Left cardiac atrium (tissue), 4 donors: ENCODE results near the gene KDM4F. TPM values are rescaled to one million over a fixed set of nuclear protein-coding genes. Genes with fewer than 3 reads are reported as not detected.

Source experiments
- ATAC-seq, 2 donors: fragments of 200-7000 bp; cut with Tn5 transposase; one replicate each; pipeline ENCODE4 v1.9.1; 2020; ENCODE audit warnings: mild to moderate bottlenecking in 2 of 2, moderate library complexity in 2 of 2
- DNase-seq: peaks from one replicate; pipeline ENCODE4 v3.0.0-alpha.2; 2020
- intact Hi-C, 2 donors: fragments of 100-400 bp; cut with DNase I; formaldehyde crosslinking; loops; one replicate each; pipeline versions ENCODE4 v1.14.1 to v1.15.1; 2022 to 2023
- total RNA-seq, 2 donors: library from RNA; stranded (reverse); fragmentation: NEBNext Ultra II Directional; extraction: Animal tissue kit (Norgen Biotek cat#: 25700); gene quantifications; one replicate each; pipeline ENCODE4 v1.2.1, GENCODE V29; 2021
- donor health status: DM: no; HTN: yes; CAD: no.
- donor health status: DM: no; HTN: yes; CAD: no; lungs with severe emphysema.
- donor health status: DM: yes; HTN: yes; CAD: no.
- donor health status: Dilated cardiomyopathy.

KDM4F gene
- total RNA-seq, 2 donors from 2014 or later, result not detected

DNA sequence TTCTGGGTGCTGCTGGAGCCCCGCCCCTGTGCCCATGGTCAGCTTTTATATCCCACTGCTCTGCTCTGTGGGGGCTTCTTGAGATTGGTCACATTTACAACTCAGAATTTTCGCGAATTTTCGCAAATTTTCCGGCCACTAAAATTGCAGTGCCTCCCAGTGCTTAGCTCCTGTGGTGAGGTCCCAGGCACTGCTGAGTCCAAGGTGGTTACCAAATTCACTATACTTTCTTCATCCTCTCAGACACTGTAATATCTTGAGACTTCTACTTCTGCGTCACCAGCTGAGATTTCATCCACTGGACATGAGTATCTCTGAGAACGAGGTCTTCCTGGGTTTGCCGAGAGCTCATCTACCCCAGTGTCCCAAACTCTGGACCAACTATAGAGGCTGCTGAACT, 8.7 kb downstream of the KDM4F start:
- no peak for DNase-seq
- intact Hi-C loops, result no loop called here
- peak in 1 of 2 donors; percentile 55 for ATAC-seq

DNA sequence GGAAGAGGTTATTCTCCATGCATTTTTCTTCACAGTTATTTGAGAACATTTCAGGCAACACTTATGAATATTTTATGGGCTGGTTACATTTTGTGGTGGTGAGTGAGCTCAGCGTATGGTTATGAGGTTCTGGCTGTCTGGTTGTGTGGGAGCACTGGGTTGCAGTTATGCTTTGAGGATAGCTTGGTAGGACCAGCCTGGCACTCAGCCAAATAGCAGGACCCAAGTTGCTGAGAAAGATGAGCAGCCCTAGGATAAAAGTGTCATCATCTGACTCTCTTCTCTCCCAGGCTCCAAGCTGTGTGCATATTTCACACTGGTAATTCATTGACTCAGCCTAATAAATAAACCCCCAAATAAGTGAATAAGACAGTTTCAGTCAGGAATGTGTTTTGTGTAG, 9.4 kb downstream of the KDM4F start:
- DNase-seq, result no peak
- intact Hi-C loops, result no loop called here
- no peak for ATAC-seq

DNA sequence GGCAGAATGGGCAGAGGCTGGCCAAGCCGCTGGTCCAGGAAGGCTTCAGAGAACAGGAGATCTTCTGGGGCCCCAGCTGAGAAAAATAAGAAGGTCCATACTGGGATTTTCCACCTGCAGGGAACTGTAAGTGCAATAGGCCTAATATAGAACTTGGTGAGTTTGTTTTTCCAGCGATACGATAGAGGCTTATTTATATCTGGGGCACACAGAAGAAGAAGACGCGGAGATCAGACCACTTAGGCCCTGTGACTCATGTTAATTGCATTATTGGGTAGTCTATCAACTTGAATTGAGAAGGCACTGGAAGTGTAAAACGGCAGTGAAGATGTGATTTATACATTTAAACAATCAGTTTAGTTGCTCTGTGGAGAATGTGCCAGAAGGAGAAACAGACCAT, 9.8 kb downstream of the KDM4F start:
- DNase-seq, result no peak
- no peak for ATAC-seq
- intact Hi-C loops, result no loop called here

DNA sequence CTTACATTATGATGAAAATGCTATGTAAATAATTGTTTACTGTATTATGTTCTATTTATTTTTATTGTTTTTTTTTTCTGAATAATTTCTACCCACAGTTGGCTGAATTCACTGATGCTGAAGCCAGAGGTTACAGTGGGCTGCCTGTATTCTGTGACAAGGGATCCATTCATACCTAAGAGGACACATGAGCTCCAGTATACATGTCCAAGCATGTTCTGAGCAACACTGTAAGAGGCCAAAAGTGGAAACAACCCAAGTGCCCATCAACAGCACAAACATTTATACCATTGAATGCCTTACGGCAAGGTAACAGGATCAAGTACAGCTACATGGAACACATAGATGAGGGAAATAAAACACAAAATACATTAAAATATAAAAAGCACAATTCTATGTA, 16.1 kb downstream of the KDM4F start:
- DNase-seq (no peak), ATAC-seq (no peak)
- intact Hi-C loops, result loop anchor here in 1 of 2 donors (10.0 kb wide), 3 partner anchors 91 to 1329 kb away; partner anchors contain the start of genes CWC15, JRKL and KDM4D

DNA sequence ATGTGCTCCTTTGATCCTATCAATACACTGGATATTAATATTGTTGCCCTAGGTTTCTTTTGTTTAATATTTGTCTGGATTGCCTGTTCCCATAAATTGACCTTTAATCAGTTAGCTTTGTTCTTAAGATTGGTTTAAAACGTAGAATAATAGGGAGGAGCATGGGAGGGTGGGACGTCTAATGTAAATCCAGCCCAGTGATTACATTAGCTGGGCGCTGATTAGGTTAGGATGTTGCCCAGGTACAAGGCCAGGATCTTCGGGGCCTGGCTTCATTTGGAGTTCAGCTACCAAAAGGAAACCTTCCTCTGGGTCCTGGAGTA, 17.5 kb downstream of the KDM4F start, which contains the start of gene SRSF8:
SRSF8 (plus strand) TSS at position 204 of the 323 bp plus-strand sequence. CDS start 308 bp downstream, outside the sequence.
- DNase-seq (no peak), ATAC-seq (no peak)
- intact Hi-C loops, result loop anchor here in 1 of 2 donors (10.0 kb wide), 3 partner anchors 92 to 1328 kb away; partner anchors contain the start of genes CWC15, JRKL and KDM4D

DNA sequence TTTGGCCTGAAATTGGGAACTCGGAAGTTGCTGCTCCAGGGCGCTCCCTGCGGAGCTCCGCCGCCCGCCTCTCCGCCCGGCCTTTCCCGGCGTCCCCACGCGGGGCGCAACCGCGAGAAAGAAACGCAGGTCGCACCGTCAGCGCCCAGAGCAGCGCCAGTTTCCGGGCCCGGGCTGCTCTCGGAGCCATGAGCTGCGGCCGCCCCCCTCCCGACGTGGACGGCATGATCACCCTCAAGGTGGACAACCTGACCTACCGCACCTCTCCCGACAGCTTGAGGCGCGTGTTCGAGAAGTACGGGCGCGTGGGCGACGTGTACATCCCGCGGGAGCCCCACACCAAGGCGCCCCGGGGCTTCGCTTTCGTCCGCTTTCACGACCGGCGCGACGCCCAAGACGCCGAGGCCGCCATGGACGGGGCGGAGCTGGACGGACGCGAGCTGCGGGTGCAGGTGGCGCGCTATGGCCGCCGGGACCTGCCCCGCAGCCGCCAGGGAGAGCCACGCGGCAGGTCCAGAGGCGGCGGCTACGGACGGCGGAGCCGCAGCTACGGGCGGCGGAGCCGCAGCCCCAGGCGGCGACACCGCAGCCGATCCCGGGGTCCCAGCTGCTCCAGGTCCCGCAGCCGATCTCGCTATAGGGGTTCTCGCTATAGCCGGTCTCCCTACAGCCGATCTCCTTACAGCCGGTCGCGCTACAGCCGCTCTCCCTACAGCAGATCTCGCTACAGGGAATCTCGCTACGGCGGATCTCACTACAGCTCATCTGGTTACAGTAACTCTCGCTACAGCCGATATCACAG, 18.0 kb downstream of the KDM4F start:
- peak; percentile 90 for DNase-seq
- intact Hi-C loops, result loop anchor here in 1 of 2 donors (10.0 kb wide), 3 partner anchors 92 to 1328 kb away; partner anchors contain the start of genes CWC15, JRKL and KDM4D
- peak; percentile 88 to 90 for ATAC-seq

DNA sequence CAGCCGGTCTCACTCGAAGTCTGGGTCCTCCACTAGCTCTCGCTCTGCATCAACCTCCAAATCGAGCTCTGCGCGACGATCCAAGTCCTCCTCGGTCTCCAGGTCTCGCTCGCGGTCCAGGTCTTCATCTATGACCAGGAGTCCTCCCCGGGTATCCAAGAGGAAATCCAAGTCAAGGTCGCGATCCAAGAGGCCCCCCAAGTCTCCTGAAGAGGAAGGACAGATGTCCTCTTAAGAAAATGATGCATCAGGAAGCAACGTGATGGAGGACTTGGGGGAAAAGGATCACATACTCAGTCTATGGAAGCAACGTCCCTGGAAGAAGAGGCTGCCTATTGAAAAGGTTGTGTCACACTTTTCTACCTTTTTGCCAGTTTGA, 18.6 kb downstream of the KDM4F start:
- intact Hi-C loops, result loop anchor here in 1 of 2 donors (2.0 to 10.0 kb wide), 4 partner anchors 83 to 1327 kb away; partner anchors contain the start of genes CWC15, JRKL and KDM4D
- no peak for DNase-seq
- ATAC-seq, result peak; percentile 1 to 2

DNA sequence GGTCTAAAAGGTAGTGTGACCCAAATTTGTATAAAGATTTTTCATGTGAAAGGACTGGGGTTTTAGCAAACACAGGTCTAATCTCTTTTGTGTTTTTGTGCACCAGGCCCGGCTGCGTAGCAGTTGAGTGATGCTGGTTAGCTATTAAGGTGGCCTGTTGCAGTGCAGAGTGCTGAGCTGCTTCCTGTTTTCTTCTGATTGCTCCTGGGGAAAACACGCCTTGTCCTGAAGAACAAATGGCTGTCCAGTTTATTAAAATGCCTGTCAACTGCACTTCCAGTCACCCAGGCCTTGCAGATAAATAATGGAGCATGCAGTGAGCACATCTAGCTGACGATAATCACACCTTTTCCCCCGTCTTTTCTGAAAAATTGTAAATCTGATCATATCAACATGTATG, 19.3 kb downstream of the KDM4F start:
- ATAC-seq (peak; percentile 85 to 90), DNase-seq (peak; percentile 77)
- intact Hi-C loops, result loop anchor here in 1 of 2 donors (2.0 to 10.0 kb wide), 4 partner anchors 82 to 1326 kb away; partner anchors contain the start of genes CWC15, JRKL and KDM4D

DNA sequence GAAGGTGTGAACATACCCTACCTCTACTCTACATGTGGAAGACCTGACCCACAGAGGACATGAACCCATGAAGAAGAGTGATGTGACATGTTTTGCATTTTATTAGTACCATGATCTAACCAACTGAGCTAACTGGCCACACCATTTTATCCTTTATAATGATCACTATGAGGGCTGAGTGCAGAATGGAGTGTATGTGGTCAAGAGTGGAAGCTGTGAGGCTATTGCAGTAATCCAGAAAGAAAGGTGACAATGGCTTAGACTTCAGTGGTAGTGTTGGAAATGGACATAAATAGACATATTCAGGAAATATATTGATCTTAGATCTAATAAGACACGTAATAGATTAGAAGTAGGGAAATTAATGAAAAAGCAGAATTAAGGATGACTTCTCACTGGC, 21.2 kb downstream of the KDM4F start:
- DNase-seq (no peak), ATAC-seq (no peak)
- intact Hi-C loops, result loop anchor here in 1 of 2 donors (10.0 kb wide), 1 partner anchor 694 kb away; no protein-coding TSS in a partner anchor

DNA sequence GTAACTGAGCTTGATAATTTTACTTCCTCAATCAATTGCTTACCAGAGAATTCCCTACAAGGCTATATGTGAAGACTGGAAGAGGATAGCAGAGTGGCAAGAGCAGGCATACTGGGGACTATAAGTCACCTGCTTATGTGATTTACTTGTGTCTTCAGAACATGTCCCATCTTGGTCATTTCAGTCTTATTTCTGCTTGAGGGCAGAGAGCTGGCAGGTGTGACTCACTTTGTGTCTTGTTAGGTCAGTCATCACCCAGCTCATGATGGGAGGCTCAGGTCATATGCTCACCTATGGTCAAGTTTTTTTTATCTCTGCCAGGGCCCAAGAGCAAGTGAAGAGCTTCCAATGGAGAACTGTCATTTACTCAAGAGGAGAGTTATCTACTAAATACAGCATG, 23.7 kb downstream of the KDM4F start:
- no peak for DNase-seq
- ATAC-seq, result no peak
- intact Hi-C loops, result loop anchor here in 1 of 2 donors (10.0 kb wide), 1 partner anchor 692 kb away; no protein-coding TSS in a partner anchor

DNA sequence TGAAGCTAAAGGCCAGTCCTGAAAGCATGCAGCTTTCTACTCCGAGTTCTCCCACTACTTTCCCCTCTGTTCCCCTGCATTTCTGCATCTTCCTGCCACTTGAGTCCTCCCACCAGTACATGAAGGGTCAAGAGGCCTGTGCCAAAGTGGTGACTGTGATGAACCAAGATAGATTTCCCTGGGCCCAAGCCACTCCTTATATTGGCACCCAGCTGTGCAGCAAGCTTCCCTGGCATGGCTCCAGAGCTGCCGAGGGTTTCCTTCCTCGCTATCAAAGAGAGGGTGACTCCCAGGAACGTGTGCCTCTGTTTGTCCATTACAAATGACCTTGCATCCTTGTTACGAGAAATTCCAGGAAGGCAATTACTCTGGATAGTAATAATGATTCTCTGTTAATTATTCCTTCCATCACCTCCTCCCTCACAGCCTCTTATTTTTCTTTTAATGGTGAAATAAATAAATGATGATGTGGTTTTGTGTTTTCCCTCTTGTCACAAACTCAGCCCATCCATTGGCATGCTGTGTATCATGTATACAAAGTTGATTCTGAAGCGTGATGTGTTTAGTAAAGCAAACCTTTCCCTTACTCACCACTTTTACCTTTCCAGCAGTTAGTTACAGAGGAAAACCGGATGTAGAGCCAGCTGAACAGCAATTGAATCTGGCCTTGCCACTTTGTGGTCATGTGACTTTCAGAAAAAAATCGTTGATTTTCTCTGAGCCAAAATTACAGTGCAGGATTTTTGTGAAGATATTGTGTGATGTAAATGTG, 25.8 kb downstream of the KDM4F start:
- ATAC-seq (peak; percentile 79 to 85), DNase-seq (peak; percentile 82)
- intact Hi-C loops, result loop anchor here in 1 of 2 donors (10.0 kb wide), 1 partner anchor 690 kb away; no protein-coding TSS in a partner anchor

DNA sequence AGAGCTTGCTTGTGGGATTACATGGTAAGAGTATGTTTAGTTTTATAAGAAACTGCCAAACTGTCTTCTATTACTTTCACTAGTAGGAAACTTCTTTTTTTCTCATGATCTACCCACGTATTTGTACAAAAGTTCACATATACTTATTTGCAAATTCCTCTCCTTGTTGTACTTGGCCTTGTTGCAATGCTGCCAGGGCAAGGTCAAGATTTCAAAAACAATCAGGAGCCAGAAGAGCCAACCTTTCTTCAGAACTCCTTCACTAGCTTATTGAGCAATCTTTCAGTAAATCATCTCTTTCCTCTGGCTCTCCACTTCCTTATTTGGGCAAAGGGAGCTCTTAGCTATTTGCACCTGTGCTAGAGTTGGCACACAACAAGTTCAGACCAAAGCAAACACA, 27.2 kb downstream of the KDM4F start:
- DNase-seq (peak; percentile 39), ATAC-seq (peak; percentile 45 to 74)
- intact Hi-C loops, result loop anchor here in 1 of 2 donors (10.0 kb wide), 1 partner anchor 688 kb away; no protein-coding TSS in a partner anchor

DNA sequence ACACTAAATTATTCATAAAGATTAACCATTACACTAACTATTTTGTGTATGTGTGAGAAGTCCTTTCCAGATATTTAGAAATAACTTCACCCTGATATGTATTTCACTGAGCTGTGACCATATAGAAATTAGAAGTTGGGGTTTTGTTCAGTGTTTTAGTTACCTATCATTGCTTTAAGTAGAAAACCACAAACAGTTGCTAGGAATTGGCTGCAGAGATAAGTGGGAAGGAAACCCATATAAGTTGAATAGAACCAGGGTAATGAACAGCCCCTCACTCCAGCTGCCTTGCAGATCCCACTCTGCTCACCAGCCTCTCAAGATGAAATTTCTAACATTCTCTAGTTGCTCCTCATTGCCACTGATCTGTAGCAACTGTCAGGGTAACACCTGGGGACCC, 27.8 kb downstream of the KDM4F start:
- intact Hi-C loops, result loop anchor here in 1 of 2 donors (10.0 kb wide), 1 partner anchor 688 kb away; no protein-coding TSS in a partner anchor
- DNase-seq, result no peak
- no peak for ATAC-seq

DNA sequence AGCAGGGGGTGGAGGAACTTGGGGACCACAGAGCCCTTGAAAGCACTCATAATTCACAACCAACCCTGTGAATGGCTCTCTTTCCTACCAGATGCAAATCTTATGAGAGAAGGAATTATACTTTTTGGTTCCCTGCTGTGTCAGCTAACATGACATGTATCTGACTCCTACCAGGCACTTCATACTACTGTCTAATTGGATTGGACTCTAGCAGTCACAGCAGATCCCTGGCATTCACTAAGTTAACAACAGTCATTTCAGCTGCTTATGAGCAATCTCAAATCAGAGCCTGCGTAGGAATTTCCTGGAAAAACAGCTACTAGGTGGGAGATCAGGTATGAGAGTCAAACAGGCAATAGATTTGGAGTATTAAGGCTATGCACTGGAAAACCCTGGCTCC, 29.3 kb downstream of the KDM4F start:
- ATAC-seq, result no peak
- no peak for DNase-seq
- intact Hi-C loops, result loop anchor here in 1 of 2 donors (10.0 kb wide), 1 partner anchor 686 kb away; no protein-coding TSS in a partner anchor

DNA sequence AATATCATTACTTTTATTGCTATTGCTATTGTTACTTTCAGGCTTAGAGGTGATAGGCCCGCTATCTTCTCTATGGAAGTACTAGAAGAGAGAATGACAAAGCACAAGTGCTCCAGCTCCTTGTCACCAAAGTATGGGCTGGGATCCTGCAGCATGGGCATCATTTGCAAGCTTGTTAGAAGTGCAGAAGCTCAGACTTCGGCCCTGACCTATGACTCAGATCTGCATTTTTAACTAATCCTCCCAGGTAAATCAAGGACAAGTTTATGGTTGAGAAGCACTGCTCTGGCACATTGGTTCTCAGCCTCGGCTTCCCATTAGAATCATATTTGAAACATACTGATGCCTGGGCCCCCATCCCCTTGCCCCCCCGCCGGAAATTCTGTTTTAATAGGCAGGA, 31.8 kb downstream of the KDM4F start:
- no peak for DNase-seq
- ATAC-seq, result no peak
- intact Hi-C loops, result no loop called here

DNA sequence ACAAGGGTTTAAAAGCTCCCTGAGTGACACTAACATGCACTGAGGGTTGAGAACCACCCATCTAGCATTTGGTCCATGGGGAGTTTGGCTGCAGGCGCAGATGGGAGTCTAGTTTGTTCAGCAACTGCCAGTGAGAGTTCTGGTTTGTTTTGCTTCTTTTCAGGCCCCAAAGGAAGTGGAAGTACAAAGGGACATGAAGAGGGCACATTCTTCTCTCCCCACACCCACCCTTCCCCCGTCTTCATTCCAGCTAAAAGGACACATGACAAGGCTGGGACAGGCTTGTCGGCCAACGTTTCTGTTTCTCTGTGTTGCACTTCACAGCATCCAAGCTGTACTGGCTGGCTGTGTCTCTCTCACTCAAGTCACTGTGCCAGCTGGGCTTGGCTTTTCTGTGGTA, 32.2 kb downstream of the KDM4F start:
- peak; percentile 34 for DNase-seq

DNA sequence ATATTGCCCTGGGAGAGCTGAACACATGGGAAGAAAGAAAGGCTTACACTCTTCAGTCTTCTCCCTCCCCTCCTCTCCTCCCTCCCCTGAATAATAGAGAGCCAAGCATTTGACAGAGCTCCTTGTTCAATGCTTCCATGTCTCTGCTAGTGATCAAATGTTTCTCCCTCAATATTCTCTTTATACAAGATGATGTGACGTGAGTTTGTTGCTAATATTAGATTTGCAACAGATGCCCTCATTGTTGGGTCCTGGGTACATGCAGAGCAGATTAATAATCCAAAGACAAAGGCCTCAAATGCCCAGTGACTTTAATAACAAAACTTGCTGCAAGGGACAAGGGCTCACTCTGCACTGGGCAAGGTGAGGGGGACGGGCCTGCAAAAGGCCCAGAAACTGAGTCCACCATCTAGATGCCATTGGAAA, 33.4 kb downstream of the KDM4F start:
- peak in 1 of 2 donors; percentile 19 for ATAC-seq
- intact Hi-C loops, result no loop called here
- DNase-seq, result no peak

More for the DNA sequence above, 32.2 kb downstream of the KDM4F start:
- intact Hi-C loops, result no loop called here
- peak; percentile 76 to 89 for ATAC-seq

DNA sequence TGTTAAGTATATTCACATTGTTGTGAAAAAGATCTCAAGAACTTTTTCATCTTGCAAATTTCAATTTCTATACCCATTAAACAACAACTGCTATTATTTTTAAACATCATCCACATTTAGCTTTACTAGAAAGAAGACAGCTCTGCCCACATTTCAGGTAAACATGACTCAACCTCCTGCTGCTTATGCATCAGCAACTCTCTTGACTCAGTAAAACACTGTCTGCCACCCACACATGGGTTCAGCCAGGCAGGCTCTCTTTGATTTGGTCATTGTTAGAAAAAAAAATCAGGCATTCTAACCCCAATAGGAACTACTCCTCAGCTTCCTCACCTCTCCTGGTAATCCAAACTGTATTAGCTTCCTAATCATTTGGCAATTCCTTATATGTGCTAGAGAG, 35.3 kb downstream of the KDM4F start:
- intact Hi-C loops, result no loop called here
- ATAC-seq (peak in 1 of 2 donors; percentile 44), DNase-seq (no peak)

DNA sequence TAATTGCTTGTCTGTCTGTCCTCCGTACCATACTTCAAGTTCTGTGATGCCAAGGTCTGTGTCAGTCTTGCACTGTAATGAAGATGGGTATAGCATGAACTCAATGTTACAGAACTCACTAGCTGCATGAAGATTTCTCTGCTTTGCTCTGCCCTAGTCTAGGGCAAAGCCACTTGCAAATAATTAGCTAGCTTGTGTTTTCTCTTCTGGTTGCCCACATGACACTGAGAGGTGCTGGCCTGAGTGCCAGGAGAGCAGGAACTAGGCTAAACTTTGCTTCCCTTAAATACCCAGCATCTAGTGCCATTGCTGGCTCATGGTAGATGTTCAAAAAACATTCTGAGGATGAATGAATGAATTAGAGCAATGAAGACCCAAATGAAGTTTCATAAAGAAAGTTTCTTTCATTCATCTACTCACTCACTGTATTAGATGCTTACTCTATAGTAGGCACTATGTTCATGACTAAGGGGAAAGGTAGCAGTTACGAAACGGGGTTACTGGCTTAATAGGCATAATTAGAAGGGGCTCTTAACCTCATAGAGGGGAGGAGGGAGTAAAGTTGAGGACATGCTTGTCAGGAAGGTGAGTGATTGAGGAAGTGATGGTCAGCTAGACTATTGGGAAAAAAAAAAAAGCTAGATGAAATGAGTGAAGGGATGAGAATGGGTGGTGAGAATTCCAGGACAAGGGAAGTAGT, 36.0 kb downstream of the KDM4F start:
- DNase-seq, result no peak
- intact Hi-C loops, result no loop called here
- ATAC-seq, result no peak
